Effector memory CD8-positive, alpha-beta T cell (primary cell): ENCODE data around the gene SOX2.
"Not testable (repeated sequence)": the region's sequence is repeated elsewhere in the genome, so short reads cannot be mapped to it uniquely, and the experiment has no call there.

Experiments used
- ATAC-seq: fragments of 150-1000 bp; cut with Tn5 transposase; replicated peaks from 2 replicates; pipeline ENCODE4 v1.10.0; 2021; ENCODE audit warnings: mild to moderate bottlenecking, moderate library complexity
- DNase-seq, 3 experiments: peaks; one replicate each; pipeline ENCODE4 v3.0.0; 2021
- H3K27ac Mint-ChIP-seq, 2 donors: one replicate each; pipeline ENCODE4 v1.8.0; 2022; ENCODE audit warnings: mild to moderate bottlenecking in 2 of 2, mixed read lengths in 2 of 2, moderate library complexity in 2 of 2
- H3K27me3 Mint-ChIP-seq, 2 donors: one replicate each; pipeline ENCODE4 v1.8.0; 2022; ENCODE audit warnings: mixed read lengths in 2 of 2
- H3K36me3 Mint-ChIP-seq: one replicate; pipeline ENCODE4 v1.8.0; 2022; ENCODE audit warnings: mild to moderate bottlenecking, moderate library complexity, mixed read lengths; ENCODE audit not compliant: insufficient read depth
- H3K4me1 Mint-ChIP-seq, 2 donors: one replicate each; pipeline ENCODE4 v1.8.0; 2022; ENCODE audit warnings: low read depth in 2 of 2, mixed read lengths in 2 of 2
- H3K4me3 Mint-ChIP-seq, 2 donors: one replicate each; pipeline ENCODE4 v1.8.0; 2022; ENCODE audit warnings: mild to moderate bottlenecking in 2 of 2, mixed read lengths in 2 of 2, moderate library complexity in 2 of 2
- H3K9me3 Mint-ChIP-seq, 2 donors: one replicate each; pipeline ENCODE4 v1.8.0; 2022; ENCODE audit warnings: mixed read lengths in 2 of 2

SOX2 gene

GRCh38 chr3:181735911-181736310, 24.2 kb downstream of the SOX2 start:
- no peak for ATAC-seq
- no peak overlapping the region for H3K27ac Mint-ChIP-seq
- H3K4me1 Mint-ChIP-seq, result no peaks in the 10 kb centered on the region
- no peaks in the 10 kb centered on the region for H3K36me3 Mint-ChIP-seq
- H3K9me3 Mint-ChIP-seq, result no peaks in the 10 kb centered on the region
- H3K27me3 Mint-ChIP-seq, result peaks cover 10 to 14% of the 10 kb centered on the region in 2 donors
- DNase-seq, result no peak
- no peak overlapping the region for H3K4me3 Mint-ChIP-seq

- no peaks in the 10 kb centered on the region for H3K4me1 Mint-ChIP-seq
- no peak overlapping the region for H3K4me3 Mint-ChIP-seq
- no peak overlapping the region for H3K27ac Mint-ChIP-seq
- no peaks in the 10 kb centered on the region for H3K36me3 Mint-ChIP-seq
- no peak for ATAC-seq
- no peak for DNase-seq
- no peaks in the 10 kb centered on the region for H3K9me3 Mint-ChIP-seq
- H3K27me3 Mint-ChIP-seq, result peaks cover 0 to 8% of the 10 kb centered on the region in 2 donors
Measured at GRCh38 chr3:181738551-181738950, 26.8 kb downstream of the SOX2 start.

- no peaks in the 10 kb centered on the region for H3K4me1 Mint-ChIP-seq
- no peak for DNase-seq
- H3K27ac Mint-ChIP-seq, result no peak overlapping the region
- peaks cover under 1 to 5% of the 10 kb centered on the region in 2 donors for H3K27me3 Mint-ChIP-seq
- H3K4me3 Mint-ChIP-seq, result no peak overlapping the region
- no peaks in the 10 kb centered on the region for H3K36me3 Mint-ChIP-seq
- ATAC-seq, result no peak
- H3K9me3 Mint-ChIP-seq, result no peaks in the 10 kb centered on the region
Measured at GRCh38 chr3:181739628-181740027, 27.9 kb downstream of the SOX2 start.

- DNase-seq (no peak), ATAC-seq (no peak)
- Mint-ChIP-seq H3K36me3 (no peaks in the 10 kb centered on the region), H3K9me3 (peaks cover 4 to 6% of the 10 kb centered on the region in 2 donors), H3K4me3 (no peak overlapping the region), H3K27me3 (peaks cover 0 to 6% of the 10 kb centered on the region in 2 donors), H3K4me1 (no peaks in the 10 kb centered on the region), H3K27ac (no peak overlapping the region)
Measured at GRCh38 chr3:181741417-181741816, 29.7 kb downstream of the SOX2 start.

GRCh38 chr3:181752202-181752671, 40.5 kb downstream of the SOX2 start:
- Mint-ChIP-seq H3K4me1 (no peaks in the 10 kb centered on the region), H3K9me3 (peaks cover 0 to 2% of the 10 kb centered on the region in 2 donors), H3K27me3 (peaks cover 0 to 11% of the 10 kb centered on the region in 2 donors), H3K27ac (no peak overlapping the region), H3K36me3 (no peaks in the 10 kb centered on the region), H3K4me3 (no peak overlapping the region)
- ATAC-seq (no peak), DNase-seq (no peak)

GRCh38 chr3:181753391-181753790, 41.7 kb downstream of the SOX2 start:
- Mint-ChIP-seq H3K36me3 (no peaks in the 10 kb centered on the region), H3K9me3 (peaks cover 0 to 2% of the 10 kb centered on the region in 2 donors), H3K27me3 (peaks cover 0 to 11% of the 10 kb centered on the region in 2 donors), H3K27ac (no peak overlapping the region), H3K4me1 (no peaks in the 10 kb centered on the region), H3K4me3 (no peak overlapping the region)
- DNase-seq, result no peak
- ATAC-seq, result no peak

- Mint-ChIP-seq H3K4me1 (no peaks in the 10 kb centered on the region), H3K27ac (no peak overlapping the region), H3K36me3 (no peaks in the 10 kb centered on the region), H3K9me3 (peaks cover 0 to 2% of the 10 kb centered on the region in 2 donors), H3K4me3 (no peak overlapping the region), H3K27me3 (peaks cover 0 to 11% of the 10 kb centered on the region in 2 donors)
- DNase-seq (no peak), ATAC-seq (no peak)
Measured at GRCh38 chr3:181755959-181756358, 44.2 kb downstream of the SOX2 start.

- no peak for ATAC-seq
- no peak for DNase-seq
- Mint-ChIP-seq H3K27ac (no peak overlapping the region), H3K27me3 (peaks cover 0 to 11% of the 10 kb centered on the region in 2 donors), H3K36me3 (no peaks in the 10 kb centered on the region), H3K4me3 (no peak overlapping the region), H3K9me3 (peaks cover 0 to 2% of the 10 kb centered on the region in 2 donors), H3K4me1 (no peaks in the 10 kb centered on the region)
Measured at GRCh38 chr3:181756645-181757297, 45.0 kb downstream of the SOX2 start.

GRCh38 chr3:181757694-181758306, 46.1 kb downstream of the SOX2 start:
- ATAC-seq (no peak), DNase-seq (no peak)
- H3K9me3 Mint-ChIP-seq, result peaks cover 0 to 2% of the 10 kb centered on the region in 2 donors
- no peak overlapping the region for H3K4me3 Mint-ChIP-seq
- no peaks in the 10 kb centered on the region for H3K4me1 Mint-ChIP-seq
- no peak overlapping the region for H3K27ac Mint-ChIP-seq
- H3K27me3 Mint-ChIP-seq, result peaks cover 0 to 11% of the 10 kb centered on the region in 2 donors
- no peaks in the 10 kb centered on the region for H3K36me3 Mint-ChIP-seq

- no peak for ATAC-seq
- no peak for DNase-seq
Measured at GRCh38 chr3:181761906-181762305, 50.2 kb downstream of the SOX2 start.

GRCh38 chr3:181764033-181764432, 52.3 kb downstream of the SOX2 start:
- not testable (repeated sequence) for H3K9me3 Mint-ChIP-seq, H3K4me1 Mint-ChIP-seq, H3K27ac Mint-ChIP-seq, H3K27me3 Mint-ChIP-seq, DNase-seq, H3K4me3 Mint-ChIP-seq, H3K36me3 Mint-ChIP-seq, ATAC-seq

More at GRCh38 chr3:181761906-181762305, 50.2 kb downstream of the SOX2 start:
- Mint-ChIP-seq H3K9me3 (no peaks in the 10 kb centered on the region), H3K36me3 (no peaks in the 10 kb centered on the region), H3K27me3 (no peaks in the 10 kb centered on the region), H3K4me3 (no peak overlapping the region), H3K4me1 (no peaks in the 10 kb centered on the region), H3K27ac (no peak overlapping the region)
